Omental fat pad (tissue), 4 donors: ENCODE measurements around the gene CCT6A. TPM values are rescaled to one million over a fixed set of nuclear protein-coding genes. Genes with fewer than 3 reads are reported as not detected.
"Not testable (repeated sequence)": the region's sequence is repeated elsewhere in the genome, so short reads cannot be mapped to it uniquely, and the experiment has no call there.

Source experiments
- ATAC-seq: fragments of 150-250 bp; one replicate; pipeline ENCODE4 v1.9.1; 2016; ENCODE audit warnings: mild to moderate bottlenecking, moderate library complexity; ENCODE audit not compliant: low FRiP score
- DNase-seq: peaks from one replicate; pipeline ENCODE4 v3.0.0-alpha.2; 2019; ENCODE audit warnings: low spot score
- total RNA-seq, 4 donors: library from RNA; depleted of rRNA; stranded (reverse); fragments of >200 nt; gene quantifications; one replicate each; pipeline ENCODE4 v1.1.0, GENCODE V29; 2016
- TF ChIP-seq, protein P1 (sequence below), 3 donors: fragments of 450-650 bp; IDR thresholded peaks; one replicate each; pipeline ENCODE4 v1.5.1; 2016 to 2017; ENCODE audit warnings: antibody characterized with exemption in 3 of 3, mild to moderate bottlenecking in 3 of 3, moderate library complexity in 2 of 3

CCT6A gene
- total RNA-seq, 4 donors from 2014 or later: 68.9 to 150 (median 106) TPM

DNA sequence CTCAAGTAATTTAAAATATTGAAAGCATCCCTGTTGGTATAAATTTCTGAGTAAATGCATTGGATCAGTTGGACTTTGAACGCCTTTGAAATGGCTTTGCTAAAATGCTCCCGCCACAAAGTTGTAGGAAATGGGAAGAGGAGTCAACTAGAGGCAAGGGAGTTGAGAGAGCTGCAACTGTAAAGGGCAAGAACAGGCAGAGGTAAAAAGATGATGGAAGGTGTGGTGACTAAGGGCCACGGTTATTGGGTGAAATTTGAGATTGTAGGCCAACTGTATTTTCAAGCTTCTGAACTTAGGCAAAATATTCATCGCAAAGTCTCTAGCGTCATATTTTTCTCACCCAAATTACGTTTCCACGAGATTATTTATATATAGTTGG is 11.9 kb downstream of the CCT6A start:
- DNase-seq: no peak
- TF ChIP-seq, protein P1, sequence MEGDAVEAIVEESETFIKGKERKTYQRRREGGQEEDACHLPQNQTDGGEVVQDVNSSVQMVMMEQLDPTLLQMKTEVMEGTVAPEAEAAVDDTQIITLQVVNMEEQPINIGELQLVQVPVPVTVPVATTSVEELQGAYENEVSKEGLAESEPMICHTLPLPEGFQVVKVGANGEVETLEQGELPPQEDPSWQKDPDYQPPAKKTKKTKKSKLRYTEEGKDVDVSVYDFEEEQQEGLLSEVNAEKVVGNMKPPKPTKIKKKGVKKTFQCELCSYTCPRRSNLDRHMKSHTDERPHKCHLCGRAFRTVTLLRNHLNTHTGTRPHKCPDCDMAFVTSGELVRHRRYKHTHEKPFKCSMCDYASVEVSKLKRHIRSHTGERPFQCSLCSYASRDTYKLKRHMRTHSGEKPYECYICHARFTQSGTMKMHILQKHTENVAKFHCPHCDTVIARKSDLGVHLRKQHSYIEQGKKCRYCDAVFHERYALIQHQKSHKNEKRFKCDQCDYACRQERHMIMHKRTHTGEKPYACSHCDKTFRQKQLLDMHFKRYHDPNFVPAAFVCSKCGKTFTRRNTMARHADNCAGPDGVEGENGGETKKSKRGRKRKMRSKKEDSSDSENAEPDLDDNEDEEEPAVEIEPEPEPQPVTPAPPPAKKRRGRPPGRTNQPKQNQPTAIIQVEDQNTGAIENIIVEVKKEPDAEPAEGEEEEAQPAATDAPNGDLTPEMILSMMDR (IDR thresholded peaks at IDR 0.05): no peak
- peak; percentile 15 for ATAC-seq

DNA sequence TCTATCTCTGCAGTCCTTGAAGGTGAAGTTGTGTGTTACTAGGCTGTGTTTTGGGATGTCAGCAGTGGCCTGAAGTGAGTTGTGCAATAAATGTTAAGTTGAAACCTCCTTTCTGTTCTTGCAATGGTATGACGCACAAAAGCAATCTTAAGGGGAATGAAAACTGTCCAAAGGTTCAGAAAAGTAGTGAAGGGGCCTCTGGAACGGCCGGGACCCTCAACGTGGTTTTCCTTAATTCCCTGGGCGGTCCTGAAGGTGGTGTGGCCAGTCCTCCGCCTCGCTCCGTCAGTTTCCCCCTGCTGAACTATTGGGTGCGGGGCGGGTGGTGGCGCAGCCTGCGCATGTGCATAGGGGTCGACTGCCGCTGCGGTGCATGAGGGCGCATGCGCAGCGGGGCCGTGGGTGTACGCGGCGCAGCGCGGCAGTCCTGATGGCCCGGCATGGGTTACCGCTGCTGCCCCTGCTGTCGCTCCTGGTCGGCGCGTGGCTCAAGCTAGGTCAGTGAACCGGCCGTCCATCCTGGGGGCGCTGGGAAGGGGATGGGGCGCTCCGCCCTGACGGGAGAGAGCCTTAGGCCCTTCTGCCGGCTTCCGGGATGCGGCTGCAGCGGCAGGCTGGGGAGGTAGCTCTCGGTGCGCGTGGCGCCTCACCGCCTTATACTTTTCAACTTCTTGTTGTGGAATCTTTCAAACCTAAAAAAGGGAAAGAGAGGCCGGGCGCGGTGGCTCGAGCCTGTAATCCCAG is 12.5 kb downstream of the CCT6A start, which contains the start of gene SUMF2:
Gene SUMF2, plus strand, starts transcription at position 405 of the 744 bp plus-strand sequence. Its CDS starts 26 bp downstream, at position 431.
- TF ChIP-seq, protein P1 (IDR thresholded peaks at IDR 0.05): no peak
- ATAC-seq: peak; percentile 99

DNA sequence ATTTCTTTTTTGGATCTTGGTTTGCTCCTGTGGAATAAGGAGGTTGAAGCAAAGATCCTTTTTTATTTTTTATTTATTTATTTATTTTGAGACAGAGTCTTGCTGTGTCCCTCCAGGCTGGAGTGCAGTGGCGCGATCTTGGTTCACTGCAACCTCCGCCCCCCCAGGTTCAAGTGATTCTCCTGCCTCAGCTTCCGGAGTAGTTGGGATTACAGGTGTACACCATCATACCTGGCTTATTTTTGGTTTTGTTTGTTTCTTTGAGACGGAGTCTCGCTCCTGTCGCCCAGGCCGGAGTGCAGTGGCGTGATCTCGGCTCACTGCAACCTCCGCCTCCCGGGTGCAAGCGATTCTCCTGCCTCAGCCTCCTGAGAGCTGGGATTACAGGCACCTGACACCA is 14.8 kb downstream of the CCT6A start:
- ATAC-seq, DNase-seq: not testable (repeated sequence)

More for the DNA sequence above, 12.5 kb downstream of the CCT6A start, which contains the start of gene SUMF2:
- DNase-seq: peak; percentile 78

DNA sequence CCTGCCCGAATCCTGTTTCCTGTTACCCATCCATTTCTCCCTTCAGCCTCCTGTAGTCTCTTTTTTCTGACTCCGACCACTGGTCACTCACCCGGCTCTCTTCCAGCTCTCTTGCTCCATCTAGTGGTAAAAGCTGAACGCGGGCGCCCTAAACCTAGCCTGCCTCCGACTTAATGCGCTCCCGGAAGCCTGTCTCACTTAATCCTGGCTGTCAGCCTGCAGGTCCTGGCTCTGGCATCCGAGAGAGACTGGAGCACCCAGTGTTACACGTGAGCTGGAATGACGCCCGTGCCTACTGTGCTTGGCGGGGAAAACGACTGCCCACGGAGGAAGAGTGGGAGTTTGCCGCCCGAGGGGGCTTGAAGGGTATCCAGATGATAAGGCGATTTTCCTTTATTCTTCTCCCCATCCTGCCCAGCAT is 22.8 kb downstream of the CCT6A start:
- TF ChIP-seq, protein P1 (IDR thresholded peaks at IDR 0.05): peak in 1 of 3 donors; percentile 55
- ATAC-seq (peak; percentile 89), DNase-seq (peak; percentile 73)

DNA sequence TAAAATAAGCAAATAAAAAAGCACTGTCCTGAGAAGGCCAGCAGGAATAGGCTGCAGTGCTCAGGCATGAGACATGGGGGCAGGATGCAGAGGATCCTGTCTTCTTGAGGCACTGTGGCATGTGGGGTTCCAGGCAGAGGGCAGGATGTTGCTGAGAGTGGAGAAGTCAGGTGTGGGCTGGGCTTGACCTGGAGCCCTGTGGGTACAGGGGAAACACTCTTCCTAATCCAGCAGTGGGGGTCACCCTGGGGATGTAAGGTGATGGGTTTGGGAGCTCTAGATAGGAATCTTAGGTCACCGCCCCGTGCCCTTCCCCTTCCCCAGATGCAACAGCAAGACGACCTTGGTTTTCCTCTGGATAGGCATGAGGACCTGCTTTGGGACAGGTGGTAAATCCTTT is 26.1 kb downstream of the CCT6A start:
- DNase-seq (no peak), ATAC-seq (no peak)
- TF ChIP-seq, protein P1 (IDR thresholded peaks at IDR 0.05): no peak

DNA sequence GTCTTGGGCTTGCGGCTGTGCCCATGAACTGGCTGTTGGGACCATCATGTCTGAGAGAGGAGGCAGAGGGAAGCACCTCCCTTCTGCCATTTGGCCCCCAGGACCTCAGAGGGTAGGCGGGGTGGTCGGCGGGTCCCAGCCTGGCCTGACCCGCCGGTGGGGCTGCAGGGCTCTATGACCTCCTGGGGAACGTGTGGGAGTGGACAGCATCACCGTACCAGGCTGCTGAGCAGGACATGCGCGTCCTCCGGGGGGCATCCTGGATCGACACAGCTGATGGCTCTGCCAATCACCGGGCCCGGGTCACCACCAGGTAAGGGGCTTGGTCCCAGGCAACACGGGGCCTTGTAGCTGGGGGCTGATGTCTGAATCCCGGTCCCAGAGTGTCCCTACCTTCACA is 26.6 kb downstream of the CCT6A start:
- TF ChIP-seq, protein P1 (IDR thresholded peaks at IDR 0.05): no peak
- DNase-seq (no peak), ATAC-seq (no peak)

DNA sequence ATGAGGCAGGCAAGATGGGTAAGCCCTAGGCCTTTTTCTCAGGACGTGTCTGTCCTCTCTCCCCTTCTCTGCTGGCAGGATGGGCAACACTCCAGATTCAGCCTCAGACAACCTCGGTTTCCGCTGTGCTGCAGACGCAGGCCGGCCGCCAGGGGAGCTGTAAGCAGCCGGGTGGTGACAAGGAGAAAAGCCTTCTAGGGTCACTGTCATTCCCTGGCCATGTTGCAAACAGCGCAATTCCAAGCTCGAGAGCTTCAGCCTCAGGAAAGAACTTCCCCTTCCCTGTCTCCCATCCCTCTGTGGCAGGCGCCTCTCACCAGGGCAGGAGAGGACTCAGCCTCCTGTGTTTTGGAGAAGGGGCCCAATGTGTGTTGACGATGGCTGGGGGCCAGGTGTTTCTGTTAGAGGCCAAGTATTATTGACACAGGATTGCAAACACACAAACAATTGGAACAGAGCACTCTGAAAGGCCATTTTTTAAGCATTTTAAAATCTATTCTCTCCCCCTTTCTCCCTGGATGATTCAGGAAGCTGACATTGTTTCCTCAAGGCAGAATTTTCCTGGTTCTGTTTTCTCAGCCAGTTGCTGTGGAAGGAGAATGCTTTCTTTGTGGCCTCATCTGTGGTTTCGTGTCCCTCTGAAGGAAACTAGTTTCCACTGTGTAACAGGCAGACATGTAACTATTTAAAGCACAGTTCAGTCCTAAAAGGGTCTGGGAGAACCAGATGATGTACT is 28.1 kb downstream of the CCT6A start:
- DNase-seq (no peak), ATAC-seq (no peak)
- TF ChIP-seq, protein P1 (IDR thresholded peaks at IDR 0.05): no peak

DNA sequence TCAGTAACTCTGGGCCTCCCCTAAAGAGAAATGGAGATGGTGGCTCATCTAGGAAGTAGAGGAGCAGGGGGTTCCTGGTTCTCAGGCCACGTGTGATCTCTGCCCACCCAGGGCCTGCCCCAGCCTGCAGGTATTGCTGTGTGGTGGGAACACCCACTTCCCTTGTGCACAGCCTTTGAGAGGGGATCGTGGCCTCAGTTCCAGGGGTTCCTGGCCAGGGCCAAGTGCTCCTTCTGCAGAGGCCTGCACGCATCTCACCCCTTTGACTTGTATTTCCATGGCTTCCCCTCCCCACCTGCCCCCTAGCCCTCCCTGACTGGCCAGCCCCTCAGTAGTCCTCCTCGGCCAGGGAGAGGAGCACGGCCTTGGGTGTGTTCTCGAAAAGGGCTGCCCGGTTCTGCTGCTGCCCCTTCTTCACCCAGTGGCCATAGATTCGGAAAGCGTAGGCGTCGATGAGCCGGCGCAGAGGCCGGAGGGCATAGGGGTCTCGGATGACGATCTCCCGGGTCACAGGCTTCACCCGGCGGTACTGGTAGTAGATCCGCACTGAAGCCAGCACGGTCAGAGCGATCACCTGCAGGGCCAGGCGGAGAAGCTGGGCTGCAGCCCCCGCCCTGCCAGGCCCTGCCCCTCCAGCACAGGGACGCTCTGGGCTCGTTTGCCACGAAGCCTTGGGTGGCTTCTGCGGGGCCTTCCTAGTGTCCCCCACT is 29.3 kb downstream of the CCT6A start:
- not testable (repeated sequence) for ATAC-seq, DNase-seq
